ENCODE measurements around the gene TNRC6C. TPM values are rescaled to one million over a fixed set of nuclear protein-coding genes. Genes with fewer than 3 reads are reported as not detected.

The TNRC6C gene
- total RNA-seq, 1 donor from 2014 or later = 27.0 TPM

DNA sequence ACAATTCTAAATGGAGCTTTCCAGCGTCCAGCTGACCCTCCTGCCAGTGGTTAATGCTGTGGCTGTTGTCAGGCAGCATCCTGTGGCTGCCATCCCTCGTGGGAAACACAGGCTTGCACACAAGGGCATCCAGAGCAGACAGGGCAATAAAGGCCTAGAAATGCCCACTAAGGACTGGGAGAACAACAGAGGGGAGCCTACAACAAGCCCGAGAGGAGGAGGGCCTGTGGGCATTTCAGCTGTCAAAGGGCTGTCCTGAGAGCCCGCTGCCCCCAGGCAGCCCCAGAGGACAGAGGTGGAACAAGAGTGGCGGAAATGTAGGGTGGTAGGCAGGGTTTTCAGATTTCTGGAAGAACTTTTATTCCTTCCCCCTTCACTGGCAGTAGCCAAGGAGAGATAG is 81.1 kb downstream of the TNRC6C start:
- no peak overlapping the region for H3K4me3 Mint-ChIP-seq
- peaks cover 20% of the 10 kb centered on the region for H3K36me3 Mint-ChIP-seq
- H3K27ac Mint-ChIP-seq = peak overlapping the region; percentile 50
- H3K27me3 Mint-ChIP-seq (ENCODE audit: low read depth) = no peaks in the 10 kb centered on the region
- DNase-seq (ENCODE audit: low spot score in 2 of 2, unreplicated experiment in 2 of 2) = no peak
- H3K9me3 Mint-ChIP-seq = no peaks in the 10 kb centered on the region
- H3K4me1 Mint-ChIP-seq = peaks cover 25% of the 10 kb centered on the region
- TF ChIP-seq CTCF (IDR thresholded peaks at IDR 0.05; ENCODE audit: unreplicated experiment) = no peak

GRCh38 chr17:78040440-78041385 is 82.2 kb downstream of the TNRC6C start:
- no peak for DNase-seq (ENCODE audit: low spot score in 2 of 2, unreplicated experiment in 2 of 2)

GRCh38 chr17:78041386-78042179 is 83.1 kb downstream of the TNRC6C start:
- DNase-seq (ENCODE audit: low spot score in 2 of 2, unreplicated experiment in 2 of 2) = no peak
- Mint-ChIP-seq H3K4me1 (peaks cover 25% of the 10 kb centered on the region), H3K4me3 (peak overlapping the region; percentile 51), H3K9me3 (peaks cover 7% of the 10 kb centered on the region), H3K27me3 (ENCODE audit: low read depth) (no peaks in the 10 kb centered on the region), H3K36me3 (peaks cover 22% of the 10 kb centered on the region), H3K27ac (peak overlapping the region; percentile 88)
- no peak for TF ChIP-seq CTCF (IDR thresholded peaks at IDR 0.05; ENCODE audit: unreplicated experiment)

More at GRCh38 chr17:78040440-78041385, 82.2 kb downstream of the TNRC6C start:
- Mint-ChIP-seq H3K9me3 (peaks cover 5% of the 10 kb centered on the region), H3K27me3 (ENCODE audit: low read depth) (no peaks in the 10 kb centered on the region), H3K36me3 (peaks cover 20% of the 10 kb centered on the region), H3K4me3 (peak overlapping the region; percentile 51), H3K4me1 (peaks cover 25% of the 10 kb centered on the region), H3K27ac (peak overlapping the region; percentile 88)
- TF ChIP-seq CTCF (IDR thresholded peaks at IDR 0.05; ENCODE audit: unreplicated experiment) = no peak

DNA sequence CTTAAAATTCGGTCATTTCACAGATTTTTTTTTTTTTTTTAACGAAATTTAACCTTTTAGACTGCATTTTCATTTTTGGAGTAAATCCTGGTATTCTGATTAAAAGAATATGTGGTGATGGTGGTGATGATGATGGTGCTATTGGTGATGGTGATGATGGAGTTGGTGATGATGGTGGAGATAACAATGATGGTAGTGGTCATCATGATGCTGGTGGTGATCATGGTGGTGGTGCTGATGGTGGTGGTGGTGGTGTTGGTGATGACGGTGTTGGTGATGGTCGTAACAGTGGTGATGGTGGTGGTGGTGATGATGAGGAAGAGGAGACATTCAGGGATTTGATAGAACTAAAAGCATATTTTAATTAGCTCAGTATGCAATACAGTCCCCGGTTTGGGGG is 84.0 kb downstream of the TNRC6C start:
- Mint-ChIP-seq H3K4me1 (peaks cover 25% of the 10 kb centered on the region), H3K36me3 (peaks cover 24% of the 10 kb centered on the region), H3K27me3 (ENCODE audit: low read depth) (no peaks in the 10 kb centered on the region), H3K4me3 (no peak overlapping the region), H3K27ac (no peak overlapping the region), H3K9me3 (peaks cover 9% of the 10 kb centered on the region)
- no peak for TF ChIP-seq CTCF (IDR thresholded peaks at IDR 0.05; ENCODE audit: unreplicated experiment)
- DNase-seq (ENCODE audit: low spot score in 2 of 2, unreplicated experiment in 2 of 2) = no peak

DNA sequence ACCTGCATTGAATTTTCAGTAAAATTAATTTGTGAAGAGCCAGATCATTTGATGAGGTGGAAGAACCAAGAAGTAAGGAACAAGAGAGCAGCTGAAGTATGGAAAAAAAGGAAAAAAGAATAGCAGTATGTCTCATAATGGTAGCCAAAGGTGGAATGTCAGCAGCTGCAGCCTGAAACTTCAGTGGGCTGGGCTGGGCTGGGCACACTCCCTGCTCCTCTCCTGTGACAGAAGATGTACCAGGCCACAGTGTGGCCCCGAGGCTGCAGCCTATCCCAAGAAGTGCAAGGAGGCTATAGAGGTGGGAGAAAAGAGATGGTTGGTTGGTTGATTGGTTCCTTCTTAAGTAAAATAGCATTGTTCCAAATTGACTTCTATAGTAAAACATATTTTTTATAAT is 84.5 kb downstream of the TNRC6C start:
- TF ChIP-seq CTCF (IDR thresholded peaks at IDR 0.05; ENCODE audit: unreplicated experiment) = no peak
- Mint-ChIP-seq H3K27ac (no peak overlapping the region), H3K27me3 (ENCODE audit: low read depth) (no peaks in the 10 kb centered on the region), H3K4me1 (peaks cover 25% of the 10 kb centered on the region), H3K4me3 (no peak overlapping the region), H3K36me3 (peaks cover 21% of the 10 kb centered on the region), H3K9me3 (peaks cover 9% of the 10 kb centered on the region)
- DNase-seq (ENCODE audit: low spot score in 2 of 2, unreplicated experiment in 2 of 2) = no peak
